Measurements from ENCODE around the gene NKAIN2. TPM values are rescaled to one million over a fixed set of nuclear protein-coding genes. Genes with fewer than 3 reads are reported as not detected.

The NKAIN2 gene
- total RNA-seq, 1 experiment from 2014 or later: 2.7 TPM

- ChIA-PET CTCF (no interaction called here), POLR2A (no interaction called here)
- TF ChIP-seq CTCF (IDR thresholded peaks at IDR 0.05; ENCODE audit: unreplicated experiment): no peak
- H3K27me3 Mint-ChIP-seq (ENCODE audit: insufficient read depth, unreplicated experiment): no peaks in the 10 kb centered on the region
- no peaks in the 10 kb centered on the region for H3K4me1 Mint-ChIP-seq (ENCODE audit: insufficient read depth, unreplicated experiment)
- H3K9me3 Mint-ChIP-seq (ENCODE audit: unreplicated experiment): no peaks in the 10 kb centered on the region
- H3K27ac Mint-ChIP-seq (ENCODE audit: low read depth, unreplicated experiment): no peak overlapping the region
- H3K4me3 Mint-ChIP-seq (ENCODE audit: unreplicated experiment): no peak overlapping the region
- no peak for DNase-seq (ENCODE audit: unreplicated experiment)
- no TSS peak for BruUV-seq (replicated peaks)
- intact Hi-C loops (cut with micrococcal nuclease): no loop called here
- no peaks in the 10 kb centered on the region for H3K36me3 Mint-ChIP-seq (ENCODE audit: insufficient read depth, unreplicated experiment)
Observed at GRCh38 chr6:123945386-123945785, 141.7 kb downstream of the NKAIN2 start.

GRCh38 chr6:123953920-123954319 is 150.3 kb downstream of the NKAIN2 start:
- intact Hi-C loops (cut with micrococcal nuclease): no loop called here
- peaks cover 10% of the 10 kb centered on the region for H3K4me1 Mint-ChIP-seq (ENCODE audit: insufficient read depth, unreplicated experiment)
- no peaks in the 10 kb centered on the region for H3K27me3 Mint-ChIP-seq (ENCODE audit: insufficient read depth, unreplicated experiment)
- TF ChIP-seq CTCF (IDR thresholded peaks at IDR 0.05; ENCODE audit: unreplicated experiment): no peak
- DNase-seq (ENCODE audit: unreplicated experiment): peak; percentile 58
- no peaks in the 10 kb centered on the region for H3K36me3 Mint-ChIP-seq (ENCODE audit: insufficient read depth, unreplicated experiment)
- CTCF ChIA-PET: interaction anchor here (0.5 to 2.3 kb wide), 3 partner anchors 12 to 150 kb away, joined by 3 to 8 read pairs (median 3); no protein-coding TSS in a partner anchor
- no peak overlapping the region for H3K27ac Mint-ChIP-seq (ENCODE audit: low read depth, unreplicated experiment)
- no TSS peak for BruUV-seq (replicated peaks)
- no peak overlapping the region for H3K4me3 Mint-ChIP-seq (ENCODE audit: unreplicated experiment)
- H3K9me3 Mint-ChIP-seq (ENCODE audit: unreplicated experiment): peaks cover 5% of the 10 kb centered on the region
- POLR2A ChIA-PET: no interaction called here

- Mint-ChIP-seq H3K4me1 (ENCODE audit: insufficient read depth, unreplicated experiment) (peaks cover 13% of the 10 kb centered on the region), H3K4me3 (ENCODE audit: unreplicated experiment) (no peak overlapping the region), H3K27me3 (ENCODE audit: insufficient read depth, unreplicated experiment) (no peaks in the 10 kb centered on the region), H3K36me3 (ENCODE audit: insufficient read depth, unreplicated experiment) (no peaks in the 10 kb centered on the region), H3K27ac (ENCODE audit: low read depth, unreplicated experiment) (no peak overlapping the region), H3K9me3 (ENCODE audit: unreplicated experiment) (peaks cover 5% of the 10 kb centered on the region)
- intact Hi-C loops (cut with micrococcal nuclease): no loop called here
- BruUV-seq (replicated peaks): no TSS peak
- CTCF ChIA-PET: interaction anchor here (0.8 kb wide), 1 partner anchor 588 kb away, joined by 4 read pairs; no protein-coding TSS in a partner anchor
- TF ChIP-seq CTCF (IDR thresholded peaks at IDR 0.05; ENCODE audit: unreplicated experiment): no peak
- no peak for DNase-seq (ENCODE audit: unreplicated experiment)
- POLR2A ChIA-PET: no interaction called here
Observed at GRCh38 chr6:123956492-123957139, 153.0 kb downstream of the NKAIN2 start.

- Mint-ChIP-seq H3K36me3 (ENCODE audit: insufficient read depth, unreplicated experiment) (no peaks in the 10 kb centered on the region), H3K4me1 (ENCODE audit: insufficient read depth, unreplicated experiment) (peaks cover 11% of the 10 kb centered on the region), H3K9me3 (ENCODE audit: unreplicated experiment) (no peaks in the 10 kb centered on the region), H3K4me3 (ENCODE audit: unreplicated experiment) (no peak overlapping the region), H3K27me3 (ENCODE audit: insufficient read depth, unreplicated experiment) (no peaks in the 10 kb centered on the region), H3K27ac (ENCODE audit: low read depth, unreplicated experiment) (no peak overlapping the region)
- ChIA-PET POLR2A (interaction anchor here (0.6 to 0.7 kb wide), 2 partner anchors 8 to 1005 kb away, joined by 3 read pairs; no protein-coding TSS in a partner anchor), CTCF (interaction anchor here (1.2 kb wide), 1 partner anchor 160 kb away, joined by 4 read pairs; no protein-coding TSS in a partner anchor)
- intact Hi-C loops (cut with micrococcal nuclease): no loop called here
- no peak for TF ChIP-seq CTCF (IDR thresholded peaks at IDR 0.05; ENCODE audit: unreplicated experiment)
- DNase-seq (ENCODE audit: unreplicated experiment): peak; percentile 74
- BruUV-seq (replicated peaks): no TSS peak
Observed at GRCh38 chr6:123962508-123962907, 158.8 kb downstream of the NKAIN2 start.
